Suprapubic skin (tissue), 4 donors: ENCODE results near the gene MARCHF6.

Source experiments
- CTCF ChIP-seq, 2 donors: fragments of 200-600 bp in 1 of 2; fragments of 450-650 bp in 1 of 2; sonication (generic) in 1 of 2; IDR thresholded peaks; one replicate each; pipeline ENCODE4 v1.5.1; 2016 to 2019; ENCODE audit warnings: antibody characterized with exemption in 2 of 2, mild to moderate bottlenecking in 1 of 2, moderate library complexity in 1 of 2
- EP300 ChIP-seq: sonication (generic); formaldehyde crosslinking; IDR thresholded peaks from one replicate; pipeline ENCODE4 v1.6.1; 2017; ENCODE audit warnings: antibody characterized with exemption
- POLR2A ChIP-seq, 2 donors: fragments of 450-650 bp; IDR thresholded peaks; one replicate each; pipeline ENCODE4 v1.6.1; 2017; ENCODE audit warnings: antibody characterized with exemption in 2 of 2, mild to moderate bottlenecking in 2 of 2, moderate library complexity in 2 of 2
- POLR2AphosphoS5 ChIP-seq, 3 donors: sonication (generic); formaldehyde crosslinking; IDR thresholded peaks; one replicate each; pipeline ENCODE4 v1.6.1; 2017; ENCODE audit warnings: antibody characterized with exemption in 3 of 3

- TF ChIP-seq POLR2AphosphoS5 (IDR thresholded peaks at IDR 0.05) (no peak), CTCF (IDR thresholded peaks at IDR 0.05) (no peak), POLR2A (IDR thresholded peaks at IDR 0.05) (no peak), EP300 (no peak)
Measured at GRCh38 chr5:10303699-10304170, 49.8 kb upstream of the MARCHF6 start.
